Skeletal muscle cell (primary cell): ENCODE results near the gene YARS2.

Source experiments
- DNase-seq: peaks from one replicate; pipeline ENCODE4 v3.0.0-alpha.2; 2010; ENCODE audit warnings: low read depth
- H3K4me3 ChIP-seq: 2 replicates; pipeline ENCODE4 v1.5.1; 2011; ENCODE audit warnings: low read depth, mild to moderate bottlenecking, control low read depth, low read length, moderate library complexity

The YARS2 gene

DNA sequence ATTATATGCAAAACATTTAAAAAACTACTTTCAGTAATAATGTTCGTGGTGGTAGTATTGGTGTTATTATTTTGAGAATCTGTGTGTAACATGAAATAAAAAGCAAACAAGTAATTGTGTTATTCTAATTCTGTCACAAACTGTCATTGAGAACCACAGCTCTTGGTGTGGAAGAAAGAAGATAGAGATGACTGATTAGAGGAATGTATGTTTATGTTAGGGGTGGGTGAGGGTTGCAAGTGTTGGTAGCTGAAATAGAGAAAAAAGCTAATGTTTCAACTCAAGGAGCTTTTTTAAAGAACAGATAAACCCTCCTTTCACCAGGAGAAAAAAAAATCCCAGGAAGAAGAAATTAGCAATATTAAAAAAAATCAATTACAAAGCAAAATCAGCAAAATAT is 58.3 kb downstream of the YARS2 start:
- no peak overlapping the region for H3K4me3 ChIP-seq
- DNase-seq = no peak
